GM23338 (cell line): ENCODE data around the gene GPR153. TPM values are rescaled to one million over a fixed set of nuclear protein-coding genes. Genes with fewer than 3 reads are reported as not detected.
A peak's percentile ranks its signal among the peaks of the same experiment; 100 is the strongest.

Experiments
- ATAC-seq: fragments of 200-7000 bp; cut with Tn5 transposase; 3 replicates; pipeline ENCODE4 v1.9.1; 2020
- DNase-seq: peaks from one replicate; pipeline ENCODE4 v3.0.0-alpha.2; 2015; ENCODE audit warnings: low spot score
- H2AFZ ChIP-seq: fragments of 200-600 bp; sonication (generic); 2 replicates; pipeline ENCODE4 v1.8.0; 2016; ENCODE audit warnings: antibody characterized with exemption, mild to moderate bottlenecking, moderate library complexity
- H3F3A ChIP-seq: fragments of 200-600 bp; sonication (generic); replicated peaks from 2 replicates; pipeline ENCODE4 v1.8.0; 2017; ENCODE audit warnings: antibody characterized with exemption, mixed run types, low read depth
- H3K27ac ChIP-seq: fragments of 200-600 bp; sonication (generic); 2 replicates; pipeline ENCODE4 v1.6.1; 2016; ENCODE audit warnings: low read depth
- H3K27me3 ChIP-seq: fragments of 200-600 bp; sonication (generic); 2 replicates; pipeline ENCODE4 v1.8.0; 2016; ENCODE audit warnings: mild to moderate bottlenecking, mixed run types, moderate library complexity; ENCODE audit not compliant: insufficient read depth
- H3K36me3 ChIP-seq: fragments of 200-600 bp; sonication (generic); 2 replicates; pipeline ENCODE4 v1.8.0; 2016; ENCODE audit warnings: mild to moderate bottlenecking; ENCODE audit not compliant: insufficient read depth
- H3K4me1 ChIP-seq: fragments of 200-600 bp; sonication (generic); 2 replicates; pipeline ENCODE4 v1.8.0; 2016; ENCODE audit warnings: mild to moderate bottlenecking, moderate library complexity; ENCODE audit not compliant: insufficient read depth
- H3K4me2 ChIP-seq: fragments of 200-600 bp; sonication (generic); 2 replicates; pipeline ENCODE4 v1.7.1; 2017; ENCODE audit warnings: mixed run types
- H3K4me3 ChIP-seq: fragments of 200-600 bp; sonication (generic); 2 replicates; pipeline ENCODE4 v1.6.1; 2016; ENCODE audit warnings: mixed run types
- H3K79me2 ChIP-seq: fragments of 200-600 bp; sonication (generic); replicated peaks from 2 replicates; pipeline ENCODE4 v1.8.0; 2017; ENCODE audit warnings: mild to moderate bottlenecking; ENCODE audit not compliant: insufficient read depth
- H3K9me2 ChIP-seq: fragments of 200-600 bp; sonication (generic); 2 replicates; pipeline ENCODE4 v1.8.0; 2017; ENCODE audit not compliant: insufficient read depth
- H4K20me1 ChIP-seq: fragments of 200-600 bp; sonication (generic); replicated peaks from 2 replicates; pipeline ENCODE4 v1.8.0; 2017; ENCODE audit warnings: mild to moderate bottlenecking; ENCODE audit not compliant: insufficient read depth
- H3K27ac Mint-ChIP-seq: 2 replicates; pipeline ENCODE4 v1.8.0; 2020; ENCODE audit warnings: inconsistent platforms, mild to moderate bottlenecking, moderate library complexity, mixed read lengths
- H3K27me3 Mint-ChIP-seq: 3 replicates; pipeline ENCODE4 v1.8.0; 2022; ENCODE audit warnings: low read depth, mild to moderate bottlenecking, moderate library complexity, mixed read lengths, inconsistent platforms; ENCODE audit not compliant: insufficient read depth, poor library complexity
- H3K36me3 Mint-ChIP-seq: 3 replicates; pipeline ENCODE4 v1.8.0; 2021; ENCODE audit warnings: low read depth, mild to moderate bottlenecking, inconsistent platforms, moderate library complexity, mixed read lengths
- H3K4me1 Mint-ChIP-seq: 3 replicates; pipeline ENCODE4 v1.8.0; 2020; ENCODE audit warnings: mild to moderate bottlenecking, inconsistent platforms, mixed read lengths
- H3K4me3 Mint-ChIP-seq: 3 replicates; pipeline ENCODE4 v1.8.0; 2021; ENCODE audit warnings: moderate library complexity, mild to moderate bottlenecking, inconsistent platforms, mixed read lengths
- H3K9me3 Mint-ChIP-seq: 3 replicates; pipeline ENCODE4 v1.8.0; 2020; ENCODE audit warnings: moderate library complexity, mild to moderate bottlenecking, inconsistent platforms, mixed read lengths
- CREB1 ChIP-seq: fragments of 250-450 bp; sonication (Bioruptor Pico); IDR thresholded peaks from 2 replicates; pipeline ENCODE4 v1.5.0; 2020; ENCODE audit warnings: low read depth, mild to moderate bottlenecking, moderate library complexity
- EZH2 ChIP-seq: fragments of 200-600 bp; sonication (generic); IDR thresholded peaks from one replicate; pipeline ENCODE4 v1.8.0; 2017; ENCODE audit warnings: antibody characterized with exemption, mild to moderate bottlenecking, low read depth; ENCODE audit not compliant: unreplicated experiment
- EZH2phosphoT487 ChIP-seq: fragments of 200-600 bp; sonication (generic); IDR thresholded peaks from one replicate; pipeline ENCODE4 v1.8.1; 2018; ENCODE audit warnings: antibody characterized with exemption; ENCODE audit not compliant: unreplicated experiment
- JUNB ChIP-seq: IDR thresholded peaks from one replicate; pipeline ENCODE4 v1.6.1; 2016; ENCODE audit warnings: antibody characterized with exemption; ENCODE audit not compliant: unreplicated experiment
- ZNF114 ChIP-seq: fragments of 250-450 bp; sonication (Bioruptor Pico); IDR thresholded peaks from 2 replicates; pipeline ENCODE4 v1.5.0; 2020; ENCODE audit warnings: mild to moderate bottlenecking, moderate library complexity
- polyA plus RNA-seq: library from polyadenylated mRNA; unstranded; fragments of >200 nt; fragmentation: Nextera tagmentation; extraction: Ambion mirVana; gene quantifications from 2 replicates; pipeline ENCODE4 v1.2.1, GENCODE V29; 2016
- total RNA-seq: library from RNA; depleted of rRNA; stranded (reverse); fragments of >200 nt; shearing (Covaris generic); gene quantifications from 2 replicates; pipeline ENCODE4 v1.2.3, GENCODE V29; 2014
- TF ChIP-seq, protein P1 (sequence below): fragments of 250-450 bp; sonication (Bioruptor Pico); IDR thresholded peaks from 2 replicates; pipeline ENCODE4 v1.5.0; 2020; ENCODE audit warnings: mild to moderate bottlenecking, moderate library complexity
- TF ChIP-seq, protein P2 (sequence below), 2 experiments: fragments of 200-600 bp in 1 of 2; sonication (generic) in 1 of 2; conservative IDR thresholded peaks; 2 replicates each; pipeline versions ENCODE4 v1.5.1 to v1.6.1; 2016 to 2017; ENCODE audit warnings: antibody characterized with exemption in 2 of 2, low read depth in 2 of 2, mild to moderate bottlenecking in 2 of 2, moderate library complexity in 1 of 2

GPR153 gene
- total and polyA plus RNA-seq, 2 experiments from 2014 or later: 1.3 to 9.0 TPM

DNA sequence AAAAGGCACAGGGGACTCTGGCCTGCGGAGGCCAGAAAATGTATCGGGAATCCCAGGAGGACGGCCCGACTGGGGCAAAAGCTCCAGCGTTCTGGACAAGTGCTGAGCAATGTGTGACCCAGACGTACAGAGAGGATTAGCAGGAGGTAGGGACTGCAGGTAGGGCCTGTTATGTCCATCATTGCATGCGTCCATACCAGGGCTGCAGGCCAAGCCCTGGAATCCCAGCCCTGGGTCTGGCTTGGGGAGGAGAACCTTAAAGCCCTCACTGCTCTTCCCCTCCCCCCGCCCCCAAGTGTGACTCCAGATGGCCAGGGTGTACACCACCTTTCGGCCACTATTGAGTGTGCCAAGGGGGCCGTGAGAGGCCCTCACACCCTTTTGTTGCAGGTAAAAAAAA, 53.0 kb downstream of the GPR153 start:
- Histone ChIP-seq H3K4me2 (peak overlapping the region; percentile 85; the same call in 1 of the 2 replicates), H3K9me2 (no peaks in the 10 kb centered on the region), H3K79me2 (no peaks in the 10 kb centered on the region), H3K27me3 (peaks cover 48% of the 10 kb centered on the region), H3K36me3 (no peaks in the 10 kb centered on the region), H2AFZ (no peak overlapping the region), H3K4me1 (peaks cover 27% of the 10 kb centered on the region), H3F3A (0 out of 2 replicates have a peak, but pooled peaks cover 10% of the 10 kb centered on the region), H3K4me3 (no peak overlapping the region), H3K27ac (no peak overlapping the region), H4K20me1 (no peaks in the 10 kb centered on the region)
- H3K4me1 Mint-ChIP-seq: peaks cover 24% of the 10 kb centered on the region
- DNase-seq: no peak
- TF ChIP-seq JUNB (no peak), ZNF114 (CRISPR knock-in tag) (no peak), EZH2 (peak; percentile 7)
- ATAC-seq: no peak
- H3K36me3 Mint-ChIP-seq: no peaks in the 10 kb centered on the region
- H3K4me3 Mint-ChIP-seq: peak overlapping the region; percentile 52; the same call in 1 of the 3 replicates
- no peak overlapping the region for H3K27ac Mint-ChIP-seq
- H3K27me3 Mint-ChIP-seq: peaks cover 43% of the 10 kb centered on the region
- no peaks in the 10 kb centered on the region; the same call in 2 of the 3 replicates for H3K9me3 Mint-ChIP-seq

DNA sequence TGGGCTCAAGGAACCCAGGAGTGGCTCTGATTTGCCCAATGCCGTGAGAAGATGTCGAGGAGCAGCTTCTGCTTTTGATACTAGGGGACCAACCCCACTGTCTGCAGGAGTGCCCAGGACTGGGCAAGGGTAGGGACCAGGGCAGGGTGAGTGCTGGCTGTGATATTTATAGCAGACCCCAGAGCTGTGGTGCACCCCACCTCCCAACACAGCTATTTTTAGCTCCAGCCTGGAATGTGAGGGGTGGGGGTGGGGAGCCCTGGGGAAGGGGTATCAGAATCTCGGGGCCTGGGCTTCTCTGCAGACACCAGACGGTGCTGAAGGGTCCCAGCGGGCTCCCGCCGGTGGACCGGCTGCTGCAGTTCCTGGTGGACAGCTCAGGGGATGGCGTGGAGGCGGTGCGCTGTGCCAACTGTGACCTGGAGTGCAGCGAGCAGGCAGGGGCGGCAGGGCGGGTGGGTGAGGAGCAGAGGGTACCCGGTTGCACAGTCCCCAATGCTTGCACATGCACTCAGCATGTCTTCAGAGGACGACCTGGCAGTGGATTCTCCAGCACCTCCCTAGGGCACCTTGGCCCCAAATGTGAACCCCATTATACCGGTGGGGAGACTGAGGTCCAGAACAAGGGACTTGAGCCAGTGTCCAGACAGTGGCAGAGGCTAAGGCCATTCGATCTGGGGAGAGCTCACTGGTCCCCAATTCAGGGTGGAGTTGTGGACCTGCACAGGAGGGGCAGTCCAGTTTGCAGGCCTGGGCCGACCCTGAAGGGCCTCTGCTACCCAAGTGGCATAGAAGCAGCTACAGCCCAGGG, 53.6 kb downstream of the GPR153 start:
- Histone ChIP-seq H3K27ac (no peak overlapping the region), H2AFZ (no peak overlapping the region), H3K4me2 (peak overlapping the region; percentile 85), H3K9me2 (no peaks in the 10 kb centered on the region), H3K4me1 (peaks cover 27% of the 10 kb centered on the region), H3K4me3 (peak overlapping the region; percentile 70; the same call in 1 of the 2 replicates), H3K79me2 (no peaks in the 10 kb centered on the region), H3K27me3 (peaks cover 48% of the 10 kb centered on the region), H3F3A (0 out of 2 replicates have a peak, but pooled peaks cover 10% of the 10 kb centered on the region), H3K36me3 (no peaks in the 10 kb centered on the region), H4K20me1 (no peaks in the 10 kb centered on the region)
- H3K4me1 Mint-ChIP-seq: peaks cover 24% of the 10 kb centered on the region
- peak overlapping the region; percentile 56; the same call in 2 of the 3 replicates for H3K4me3 Mint-ChIP-seq
- ATAC-seq: no peak
- H3K36me3 Mint-ChIP-seq: no peaks in the 10 kb centered on the region
- DNase-seq: no peak
- no peak for TF ChIP-seq EZH2phosphoT487
- no peaks in the 10 kb centered on the region; the same call in 2 of the 3 replicates for H3K9me3 Mint-ChIP-seq
- H3K27me3 Mint-ChIP-seq: peaks cover 43% of the 10 kb centered on the region
- no peak overlapping the region for H3K27ac Mint-ChIP-seq

DNA sequence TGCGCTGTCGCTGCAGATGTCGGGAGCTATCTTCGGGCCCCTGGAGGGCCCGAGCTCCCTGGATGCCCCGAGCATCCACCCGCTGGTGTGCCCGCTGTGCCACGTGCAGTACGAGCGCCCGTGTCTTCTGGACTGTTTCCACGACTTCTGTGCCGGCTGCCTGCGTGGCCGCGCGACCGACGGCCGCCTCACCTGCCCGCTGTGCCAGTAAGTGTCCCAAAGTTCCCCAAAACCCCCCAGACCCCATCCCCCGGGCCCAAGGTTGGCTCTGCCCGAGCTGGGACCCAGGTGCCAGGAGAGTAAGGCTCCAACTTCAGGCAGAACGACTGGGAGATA, 54.4 kb downstream of the GPR153 start:
- Mint-ChIP-seq H3K27me3 (peaks cover 40% of the 10 kb centered on the region), H3K4me1 (peaks cover 20% of the 10 kb centered on the region), H3K4me3 (peak overlapping the region; percentile 56; the same call in 2 of the 3 replicates), H3K9me3 (no peaks in the 10 kb centered on the region; the same call in 2 of the 3 replicates), H3K27ac (no peak overlapping the region), H3K36me3 (no peaks in the 10 kb centered on the region)
- H4K20me1 ChIP-seq: no peaks in the 10 kb centered on the region
- peak overlapping the region; percentile 70 for H3K4me3 ChIP-seq
- no peaks in the 10 kb centered on the region for H3K36me3 ChIP-seq
- no peak overlapping the region for H3K27ac ChIP-seq
- peaks cover 48% of the 10 kb centered on the region for H3K27me3 ChIP-seq
- no peak for DNase-seq
- 0 out of 2 replicates have a peak, but pooled peaks cover 10% of the 10 kb centered on the region for H3F3A ChIP-seq
- H3K9me2 ChIP-seq: no peaks in the 10 kb centered on the region
- H3K4me1 ChIP-seq: peaks cover 27% of the 10 kb centered on the region
- ATAC-seq: no peak
- H3K4me2 ChIP-seq: peak overlapping the region; percentile 85
- H2AFZ ChIP-seq: peak overlapping the region; percentile 89; the same call in 1 of the 2 replicates
- H3K79me2 ChIP-seq: no peaks in the 10 kb centered on the region
- no peak for TF ChIP-seq CREB1 (CRISPR knock-in tag)
- TF ChIP-seq, protein P1, sequence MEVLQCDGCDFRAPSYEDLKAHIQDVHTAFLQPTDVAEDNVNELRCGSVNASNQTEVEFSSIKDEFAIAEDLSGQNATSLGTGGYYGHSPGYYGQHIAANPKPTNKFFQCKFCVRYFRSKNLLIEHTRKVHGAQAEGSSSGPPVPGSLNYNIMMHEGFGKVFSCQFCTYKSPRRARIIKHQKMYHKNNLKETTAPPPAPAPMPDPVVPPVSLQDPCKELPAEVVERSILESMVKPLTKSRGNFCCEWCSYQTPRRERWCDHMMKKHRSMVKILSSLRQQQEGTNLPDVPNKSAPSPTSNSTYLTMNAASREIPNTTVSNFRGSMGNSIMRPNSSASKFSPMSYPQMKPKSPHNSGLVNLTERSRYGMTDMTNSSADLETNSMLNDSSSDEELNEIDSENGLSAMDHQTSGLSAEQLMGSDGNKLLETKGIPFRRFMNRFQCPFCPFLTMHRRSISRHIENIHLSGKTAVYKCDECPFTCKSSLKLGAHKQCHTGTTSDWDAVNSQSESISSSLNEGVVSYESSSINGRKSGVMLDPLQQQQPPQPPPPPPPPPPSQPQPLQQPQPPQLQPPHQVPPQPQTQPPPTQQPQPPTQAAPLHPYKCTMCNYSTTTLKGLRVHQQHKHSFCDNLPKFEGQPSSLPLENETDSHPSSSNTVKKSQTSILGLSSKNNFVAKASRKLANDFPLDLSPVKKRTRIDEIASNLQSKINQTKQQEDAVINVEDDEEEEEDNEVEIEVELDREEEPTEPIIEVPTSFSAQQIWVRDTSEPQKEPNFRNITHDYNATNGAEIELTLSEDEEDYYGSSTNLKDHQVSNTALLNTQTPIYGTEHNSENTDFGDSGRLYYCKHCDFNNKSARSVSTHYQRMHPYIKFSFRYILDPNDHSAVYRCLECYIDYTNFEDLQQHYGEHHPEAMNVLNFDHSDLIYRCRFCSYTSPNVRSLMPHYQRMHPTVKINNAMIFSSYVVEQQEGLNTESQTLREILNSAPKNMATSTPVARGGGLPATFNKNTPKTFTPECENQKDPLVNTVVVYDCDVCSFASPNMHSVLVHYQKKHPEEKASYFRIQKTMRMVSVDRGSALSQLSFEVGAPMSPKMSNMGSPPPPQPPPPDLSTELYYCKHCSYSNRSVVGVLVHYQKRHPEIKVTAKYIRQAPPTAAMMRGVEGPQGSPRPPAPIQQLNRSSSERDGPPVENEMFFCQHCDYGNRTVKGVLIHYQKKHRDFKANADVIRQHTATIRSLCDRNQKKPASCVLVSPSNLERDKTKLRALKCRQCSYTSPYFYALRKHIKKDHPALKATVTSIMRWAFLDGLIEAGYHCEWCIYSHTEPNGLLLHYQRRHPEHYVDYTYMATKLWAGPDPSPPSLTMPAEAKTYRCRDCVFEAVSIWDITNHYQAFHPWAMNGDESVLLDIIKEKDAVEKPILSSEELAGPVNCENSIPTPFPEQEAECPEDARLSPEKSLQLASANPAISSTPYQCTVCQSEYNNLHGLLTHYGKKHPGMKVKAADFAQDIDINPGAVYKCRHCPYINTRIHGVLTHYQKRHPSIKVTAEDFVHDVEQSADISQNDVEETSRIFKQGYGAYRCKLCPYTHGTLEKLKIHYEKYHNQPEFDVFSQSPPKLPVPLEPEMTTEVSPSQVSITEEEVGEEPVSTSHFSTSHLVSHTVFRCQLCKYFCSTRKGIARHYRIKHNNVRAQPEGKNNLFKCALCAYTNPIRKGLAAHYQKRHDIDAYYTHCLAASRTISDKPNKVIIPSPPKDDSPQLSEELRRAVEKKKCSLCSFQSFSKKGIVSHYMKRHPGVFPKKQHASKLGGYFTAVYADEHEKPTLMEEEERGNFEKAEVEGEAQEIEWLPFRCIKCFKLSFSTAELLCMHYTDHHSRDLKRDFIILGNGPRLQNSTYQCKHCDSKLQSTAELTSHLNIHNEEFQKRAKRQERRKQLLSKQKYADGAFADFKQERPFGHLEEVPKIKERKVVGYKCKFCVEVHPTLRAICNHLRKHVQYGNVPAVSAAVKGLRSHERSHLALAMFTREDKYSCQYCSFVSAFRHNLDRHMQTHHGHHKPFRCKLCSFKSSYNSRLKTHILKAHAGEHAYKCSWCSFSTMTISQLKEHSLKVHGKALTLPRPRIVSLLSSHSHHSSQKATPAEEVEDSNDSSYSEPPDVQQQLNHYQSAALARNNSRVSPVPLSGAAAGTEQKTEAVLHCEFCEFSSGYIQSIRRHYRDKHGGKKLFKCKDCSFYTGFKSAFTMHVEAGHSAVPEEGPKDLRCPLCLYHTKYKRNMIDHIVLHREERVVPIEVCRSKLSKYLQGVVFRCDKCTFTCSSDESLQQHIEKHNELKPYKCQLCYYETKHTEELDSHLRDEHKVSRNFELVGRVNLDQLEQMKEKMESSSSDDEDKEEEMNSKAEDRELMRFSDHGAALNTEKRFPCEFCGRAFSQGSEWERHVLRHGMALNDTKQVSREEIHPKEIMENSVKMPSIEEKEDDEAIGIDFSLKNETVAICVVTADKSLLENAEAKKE (CRISPR knock-in tag): no peak
- TF ChIP-seq, protein P2, sequence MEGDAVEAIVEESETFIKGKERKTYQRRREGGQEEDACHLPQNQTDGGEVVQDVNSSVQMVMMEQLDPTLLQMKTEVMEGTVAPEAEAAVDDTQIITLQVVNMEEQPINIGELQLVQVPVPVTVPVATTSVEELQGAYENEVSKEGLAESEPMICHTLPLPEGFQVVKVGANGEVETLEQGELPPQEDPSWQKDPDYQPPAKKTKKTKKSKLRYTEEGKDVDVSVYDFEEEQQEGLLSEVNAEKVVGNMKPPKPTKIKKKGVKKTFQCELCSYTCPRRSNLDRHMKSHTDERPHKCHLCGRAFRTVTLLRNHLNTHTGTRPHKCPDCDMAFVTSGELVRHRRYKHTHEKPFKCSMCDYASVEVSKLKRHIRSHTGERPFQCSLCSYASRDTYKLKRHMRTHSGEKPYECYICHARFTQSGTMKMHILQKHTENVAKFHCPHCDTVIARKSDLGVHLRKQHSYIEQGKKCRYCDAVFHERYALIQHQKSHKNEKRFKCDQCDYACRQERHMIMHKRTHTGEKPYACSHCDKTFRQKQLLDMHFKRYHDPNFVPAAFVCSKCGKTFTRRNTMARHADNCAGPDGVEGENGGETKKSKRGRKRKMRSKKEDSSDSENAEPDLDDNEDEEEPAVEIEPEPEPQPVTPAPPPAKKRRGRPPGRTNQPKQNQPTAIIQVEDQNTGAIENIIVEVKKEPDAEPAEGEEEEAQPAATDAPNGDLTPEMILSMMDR (conservative IDR thresholded peaks at IDR 0.05; ENCODE audit: low read depth in 2 of 2): no peak
- TF ChIP-seq EZH2: no peak
- TF ChIP-seq EZH2phosphoT487: no peak
